ENCODE results near the gene HEMK1. TPM values are rescaled to one million over a fixed set of nuclear protein-coding genes. Genes with fewer than 3 reads are reported as not detected.

HEMK1 gene
- total and polyA plus RNA-seq, 2 donors: 20.7 to 43.4 TPM

- peak overlapping the region in 1 of 2 donors; percentile 77 for H3K4me3 ChIP-seq (ENCODE audit: low read length in 2 of 2)
- 91% methylated on average over 29 of the region's 29 CpGs for WGBS
- H3K27ac ChIP-seq (ENCODE audit: low read depth in 1 of 2, low read length in 1 of 2): no peak overlapping the region
- peaks cover 0 to 19% of the 10 kb centered on the region in 2 donors for H3K27me3 ChIP-seq (ENCODE audit: control insufficient read depth in 2 of 2, insufficient read depth in 1 of 2, low read length in 1 of 2)
- H3K36me3 ChIP-seq (ENCODE audit: control insufficient read depth in 2 of 2, insufficient read depth in 2 of 2, low read length in 1 of 2): peaks cover 0 to 52% of the 10 kb centered on the region in 2 donors
- no peak for DNase-seq (ENCODE audit: low read depth in 6 of 9, low spot score in 9 of 9)
- peaks cover 8 to 87% of the 10 kb centered on the region in 2 donors for H3K4me1 ChIP-seq (ENCODE audit: control insufficient read depth in 2 of 2, insufficient read depth in 2 of 2, low read length in 2 of 2)
- H3K9me3 ChIP-seq (ENCODE audit: control insufficient read depth in 2 of 2, insufficient read depth in 1 of 2, low read length in 1 of 2): no peaks in the 10 kb centered on the region
Measured at GRCh38 chr3:50607271-50608091, 38.2 kb downstream of the HEMK1 start.

- peaks cover 0 to 52% of the 10 kb centered on the region in 2 donors for H3K36me3 ChIP-seq (ENCODE audit: control insufficient read depth in 2 of 2, insufficient read depth in 2 of 2, low read length in 1 of 2)
- 85% methylated on average over 7 of the region's 7 CpGs for WGBS
- peak overlapping the region in 1 of 2 donors; percentile 32 for H3K27ac ChIP-seq (ENCODE audit: low read depth in 1 of 2, low read length in 1 of 2)
- peaks cover 0 to 26% of the 10 kb centered on the region in 2 donors for H3K27me3 ChIP-seq (ENCODE audit: control insufficient read depth in 2 of 2, insufficient read depth in 1 of 2, low read length in 1 of 2)
- H3K9me3 ChIP-seq (ENCODE audit: control insufficient read depth in 2 of 2, insufficient read depth in 1 of 2, low read length in 1 of 2): no peaks in the 10 kb centered on the region
- peaks cover 8 to 87% of the 10 kb centered on the region in 2 donors for H3K4me1 ChIP-seq (ENCODE audit: control insufficient read depth in 2 of 2, insufficient read depth in 2 of 2, low read length in 2 of 2)
- peak overlapping the region in 1 of 2 donors; percentile 77 for H3K4me3 ChIP-seq (ENCODE audit: low read length in 2 of 2)
- DNase-seq (ENCODE audit: low read depth in 6 of 9, low spot score in 9 of 9): no peak
Measured at GRCh38 chr3:50608278-50608677, 39.0 kb downstream of the HEMK1 start.

- Histone ChIP-seq H3K27me3 (ENCODE audit: control insufficient read depth in 2 of 2, insufficient read depth in 1 of 2, low read length in 1 of 2) (peaks cover 0 to 26% of the 10 kb centered on the region in 2 donors), H3K36me3 (ENCODE audit: control insufficient read depth in 2 of 2, insufficient read depth in 2 of 2, low read length in 1 of 2) (peaks cover 0 to 50% of the 10 kb centered on the region in 2 donors), H3K9me3 (ENCODE audit: control insufficient read depth in 2 of 2, insufficient read depth in 1 of 2, low read length in 1 of 2) (no peaks in the 10 kb centered on the region), H3K27ac (ENCODE audit: low read depth in 1 of 2, low read length in 1 of 2) (peak overlapping the region in 1 of 2 donors; percentile 43), H3K4me3 (ENCODE audit: low read length in 2 of 2) (peak overlapping the region in 1 of 2 donors; percentile 77), H3K4me1 (ENCODE audit: control insufficient read depth in 2 of 2, insufficient read depth in 2 of 2, low read length in 2 of 2) (peaks cover 8 to 86% of the 10 kb centered on the region in 2 donors)
- WGBS: 66% methylated on average over 5 of the region's 5 CpGs
- no peak for DNase-seq (ENCODE audit: low read depth in 6 of 9, low spot score in 9 of 9)
Measured at GRCh38 chr3:50609071-50609762, 39.9 kb downstream of the HEMK1 start.

GRCh38 chr3:50609763-50610085, 40.4 kb downstream of the HEMK1 start:
- Histone ChIP-seq H3K9me3 (ENCODE audit: control insufficient read depth in 2 of 2, insufficient read depth in 1 of 2, low read length in 1 of 2) (no peaks in the 10 kb centered on the region), H3K4me3 (ENCODE audit: low read length in 2 of 2) (peak overlapping the region in 1 of 2 donors; percentile 77), H3K27ac (ENCODE audit: low read depth in 1 of 2, low read length in 1 of 2) (peak overlapping the region in 1 of 2 donors; percentile 43), H3K36me3 (ENCODE audit: control insufficient read depth in 2 of 2, insufficient read depth in 2 of 2, low read length in 1 of 2) (peaks cover 0 to 45% of the 10 kb centered on the region in 2 donors), H3K4me1 (ENCODE audit: control insufficient read depth in 2 of 2, insufficient read depth in 2 of 2, low read length in 2 of 2) (peaks cover 8 to 81% of the 10 kb centered on the region in 2 donors), H3K27me3 (ENCODE audit: control insufficient read depth in 2 of 2, insufficient read depth in 1 of 2, low read length in 1 of 2) (peaks cover 0 to 26% of the 10 kb centered on the region in 2 donors)
- no peak for DNase-seq (ENCODE audit: low read depth in 6 of 9, low spot score in 9 of 9)
- 67% methylated on average over 3 of the region's 3 CpGs for WGBS

DNA sequence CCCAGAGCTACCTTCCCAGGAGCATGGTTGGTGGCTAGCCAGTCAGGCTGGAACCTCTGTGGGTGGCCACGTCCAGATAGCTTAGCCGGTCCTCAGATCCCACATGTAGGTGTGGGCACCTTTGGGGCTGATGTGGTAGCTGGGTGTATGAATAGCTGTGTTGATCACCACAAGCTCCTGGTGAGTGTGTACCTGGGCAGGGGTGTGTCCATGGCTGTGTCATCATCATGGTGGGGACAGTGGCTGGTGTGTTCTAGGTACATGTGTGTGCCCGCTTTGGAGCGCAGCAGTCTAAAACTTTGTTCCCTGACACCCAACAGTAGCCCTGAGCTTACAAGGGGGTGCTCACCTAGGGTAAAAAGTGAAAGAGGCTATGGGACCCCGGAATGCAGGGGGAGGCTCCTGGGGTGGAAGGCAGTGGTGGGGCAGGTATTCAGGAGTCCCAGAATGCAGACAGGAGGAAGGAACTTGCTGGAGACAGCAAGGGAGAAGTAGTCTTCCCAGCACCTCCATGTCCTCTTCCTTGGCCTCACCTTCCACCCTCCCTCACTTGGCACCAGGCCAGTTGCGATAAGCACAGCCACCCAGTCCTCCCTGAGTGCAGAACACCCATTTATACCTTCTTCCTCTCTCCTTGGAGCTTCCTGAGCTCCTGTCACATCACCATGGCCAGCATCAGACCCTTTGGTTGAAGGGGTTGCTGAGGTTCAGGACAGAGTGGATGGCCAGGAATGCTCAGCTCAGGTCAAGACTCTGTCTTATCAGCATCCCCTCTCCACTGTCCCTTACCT, 41.1 kb downstream of the HEMK1 start:
- DNase-seq (ENCODE audit: low read depth in 6 of 9, low spot score in 9 of 9): no peak
- Histone ChIP-seq H3K4me3 (ENCODE audit: low read length in 2 of 2) (peak overlapping the region; percentile 63 to 77), H3K27me3 (ENCODE audit: control insufficient read depth in 2 of 2, insufficient read depth in 1 of 2, low read length in 1 of 2) (peaks cover 0 to 26% of the 10 kb centered on the region in 2 donors), H3K9me3 (ENCODE audit: control insufficient read depth in 2 of 2, insufficient read depth in 1 of 2, low read length in 1 of 2) (no peaks in the 10 kb centered on the region), H3K4me1 (ENCODE audit: control insufficient read depth in 2 of 2, insufficient read depth in 2 of 2, low read length in 2 of 2) (peaks cover 8 to 76% of the 10 kb centered on the region in 2 donors), H3K27ac (ENCODE audit: low read depth in 1 of 2, low read length in 1 of 2) (peak overlapping the region in 1 of 2 donors; percentile 75), H3K36me3 (ENCODE audit: control insufficient read depth in 2 of 2, insufficient read depth in 2 of 2, low read length in 1 of 2) (peaks cover 0 to 40% of the 10 kb centered on the region in 2 donors)
- WGBS: 63% methylated on average over 6 of the region's 6 CpGs

DNA sequence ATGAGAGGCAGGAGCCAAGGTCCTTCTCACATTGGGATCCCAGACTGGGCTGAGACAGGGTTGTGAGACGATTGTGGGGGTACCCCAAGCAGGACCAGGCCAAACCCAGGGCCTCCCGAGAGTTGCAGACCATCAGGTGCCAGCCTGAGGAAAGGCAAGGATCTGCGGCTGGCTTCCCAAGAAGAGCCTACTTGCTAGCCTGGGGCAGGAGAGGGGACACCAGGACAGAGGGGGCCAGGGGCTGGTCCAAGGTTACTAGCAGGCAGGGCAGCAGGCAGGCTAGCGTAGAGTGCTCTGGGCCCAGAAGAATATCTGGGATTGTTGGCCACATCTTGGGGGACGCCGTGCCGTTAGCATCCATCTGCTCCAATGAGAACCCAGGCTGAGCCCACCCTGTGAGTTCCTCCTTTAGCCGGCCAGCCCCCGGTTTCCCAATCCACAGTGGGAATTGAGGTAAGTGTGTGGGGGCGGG, 41.7 kb downstream of the HEMK1 start:
- H3K4me3 ChIP-seq (ENCODE audit: low read length in 2 of 2): peak overlapping the region; percentile 63 to 77
- H3K27me3 ChIP-seq (ENCODE audit: control insufficient read depth in 2 of 2, insufficient read depth in 1 of 2, low read length in 1 of 2): peaks cover 0 to 26% of the 10 kb centered on the region in 2 donors
- peaks cover 0 to 34% of the 10 kb centered on the region in 2 donors for H3K36me3 ChIP-seq (ENCODE audit: control insufficient read depth in 2 of 2, insufficient read depth in 2 of 2, low read length in 1 of 2)
- H3K9me3 ChIP-seq (ENCODE audit: control insufficient read depth in 2 of 2, insufficient read depth in 1 of 2, low read length in 1 of 2): no peaks in the 10 kb centered on the region
- H3K27ac ChIP-seq (ENCODE audit: low read depth in 1 of 2, low read length in 1 of 2): peak overlapping the region; percentile 57 to 75
- peaks cover 11 to 76% of the 10 kb centered on the region in 2 donors for H3K4me1 ChIP-seq (ENCODE audit: control insufficient read depth in 2 of 2, insufficient read depth in 2 of 2, low read length in 2 of 2)
- WGBS: under 1% methylated on average over 10 of the region's 10 CpGs
- no peak for DNase-seq (ENCODE audit: low read depth in 6 of 9, low spot score in 9 of 9)

- no peaks in the 10 kb centered on the region for H3K9me3 ChIP-seq (ENCODE audit: control insufficient read depth in 2 of 2, insufficient read depth in 1 of 2, low read length in 1 of 2)
- H3K4me3 ChIP-seq (ENCODE audit: low read length in 2 of 2): peak within 1 kb of the TSS; percentile 63 to 77
- peak within 1 kb of the TSS; percentile 67 to 75 for H3K27ac ChIP-seq (ENCODE audit: low read depth in 1 of 2, low read length in 1 of 2)
- H3K4me1 ChIP-seq (ENCODE audit: control insufficient read depth in 2 of 2, insufficient read depth in 2 of 2, low read length in 2 of 2): peaks cover 15 to 76% of the 10 kb centered on the region in 2 donors
- peaks cover 0 to 28% of the 10 kb centered on the region in 2 donors for H3K36me3 ChIP-seq (ENCODE audit: control insufficient read depth in 2 of 2, insufficient read depth in 2 of 2, low read length in 1 of 2)
- under 1% methylated on average over 75 of the region's 75 CpGs for WGBS
- peaks cover 0 to 26% of the 10 kb centered on the region in 2 donors for H3K27me3 ChIP-seq (ENCODE audit: control insufficient read depth in 2 of 2, insufficient read depth in 1 of 2, low read length in 1 of 2)
- DNase-seq (ENCODE audit: low read depth in 6 of 9, low spot score in 9 of 9): peak in 8 of 9 donors; percentile 64 to 95 (median 84)
Measured at GRCh38 chr3:50611464-50612233, 42.3 kb downstream of the HEMK1 start, which contains the start of gene CISH. Gene CISH (minus strand): TSS chr3:50611774. CDS start chr3:50611650, 124 bp downstream.
